Activated naive CD8-positive, alpha-beta T cell treated with anti-CD3 and anti-CD28 coated beads, Interleukin-2, amount 50 U/mL, for 24 hours (primary cell): ENCODE data around the gene DYSF.

Source experiments
- ATAC-seq: fragments of 150-1000 bp; cut with Tn5 transposase; one replicate; pipeline ENCODE4 v1.10.0; 2021
- DNase-seq: peaks from one replicate; pipeline ENCODE4 v3.0.0; 2021
- H3K27ac Mint-ChIP-seq: one replicate; pipeline ENCODE4 v1.8.0; 2021; ENCODE audit warnings: mild to moderate bottlenecking, mixed read lengths
- H3K27me3 Mint-ChIP-seq: one replicate; pipeline ENCODE4 v1.8.0; 2021; ENCODE audit warnings: mixed read lengths
- H3K36me3 Mint-ChIP-seq: one replicate; pipeline ENCODE4 v1.8.0; 2021; ENCODE audit warnings: low read depth, mixed read lengths
- H3K4me1 Mint-ChIP-seq: one replicate; pipeline ENCODE4 v1.8.0; 2021; ENCODE audit warnings: mixed read lengths
- H3K4me3 Mint-ChIP-seq: one replicate; pipeline ENCODE4 v1.8.0; 2021; ENCODE audit warnings: mild to moderate bottlenecking, moderate library complexity, mixed read lengths
- H3K9me3 Mint-ChIP-seq: one replicate; pipeline ENCODE4 v1.8.0; 2021; ENCODE audit warnings: mixed read lengths

DYSF gene

DNA sequence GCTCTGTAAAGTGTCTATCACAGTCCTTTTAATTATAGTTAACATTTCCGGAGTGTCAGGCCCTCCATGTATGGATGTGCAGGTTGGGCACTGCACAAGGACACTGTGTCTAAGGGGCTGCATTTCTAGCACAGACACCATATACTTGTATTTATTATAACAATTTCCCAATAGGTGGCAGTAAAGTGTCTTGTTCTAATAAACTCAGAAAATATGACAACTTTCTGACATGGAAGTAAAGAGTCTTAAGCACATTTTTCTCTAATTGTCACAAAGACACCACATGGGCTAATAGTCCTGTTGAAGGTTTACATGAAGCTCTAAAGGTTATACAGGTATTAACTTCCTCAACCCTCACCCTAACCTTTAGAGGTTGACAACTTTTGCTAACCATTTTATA lies 156.6 kb downstream of the DYSF start:
- Mint-ChIP-seq H3K4me3 (no peak overlapping the region), H3K4me1 (no peaks in the 10 kb centered on the region), H3K9me3 (no peaks in the 10 kb centered on the region), H3K36me3 (no peaks in the 10 kb centered on the region), H3K27ac (no peak overlapping the region), H3K27me3 (peaks cover 7% of the 10 kb centered on the region)
- ATAC-seq (no peak), DNase-seq (no peak)

DNA sequence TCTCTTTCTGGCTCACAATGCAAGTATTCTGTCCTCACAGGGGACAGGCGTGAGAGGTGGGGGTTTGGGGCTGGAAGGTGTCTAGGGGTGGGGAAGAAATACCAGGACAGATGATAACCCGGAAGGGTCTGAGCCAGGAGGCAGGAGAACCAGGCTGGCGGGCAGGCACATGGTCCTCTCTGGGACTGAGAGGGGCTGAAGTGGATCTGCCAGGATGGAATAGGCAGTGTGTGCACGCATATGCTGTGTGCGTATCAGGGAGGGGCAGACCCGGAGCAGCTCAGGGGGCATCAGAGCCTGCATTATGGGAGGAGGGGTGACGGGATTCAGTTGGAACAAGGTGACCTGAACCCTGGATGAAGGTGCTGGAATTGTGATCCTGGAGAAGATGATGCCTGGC lies 157.3 kb downstream of the DYSF start:
- no peak for ATAC-seq
- H3K4me3 Mint-ChIP-seq, result no peak overlapping the region
- no peak overlapping the region for H3K27ac Mint-ChIP-seq
- peaks cover 7% of the 10 kb centered on the region for H3K27me3 Mint-ChIP-seq
- H3K36me3 Mint-ChIP-seq, result no peaks in the 10 kb centered on the region
- no peak for DNase-seq
- H3K4me1 Mint-ChIP-seq, result no peaks in the 10 kb centered on the region
- H3K9me3 Mint-ChIP-seq, result no peaks in the 10 kb centered on the region

DNA sequence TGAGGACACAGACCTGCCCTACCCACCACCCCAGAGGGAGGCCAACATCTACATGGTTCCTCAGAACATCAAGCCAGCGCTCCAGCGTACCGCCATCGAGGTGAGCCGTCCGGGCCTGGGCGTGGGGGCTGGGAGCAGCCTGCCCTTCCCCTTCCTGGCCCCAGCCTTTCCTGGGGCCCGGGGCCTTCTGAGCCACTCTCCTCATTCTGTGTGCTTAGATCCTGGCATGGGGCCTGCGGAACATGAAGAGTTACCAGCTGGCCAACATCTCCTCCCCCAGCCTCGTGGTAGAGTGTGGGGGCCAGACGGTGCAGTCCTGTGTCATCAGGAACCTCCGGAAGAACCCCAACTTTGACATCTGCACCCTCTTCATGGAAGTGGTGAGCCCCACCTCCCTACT lies 157.9 kb downstream of the DYSF start:
- H3K27ac Mint-ChIP-seq, result no peak overlapping the region
- H3K9me3 Mint-ChIP-seq, result no peaks in the 10 kb centered on the region
- H3K27me3 Mint-ChIP-seq, result peaks cover 7% of the 10 kb centered on the region
- no peak overlapping the region for H3K4me3 Mint-ChIP-seq
- H3K4me1 Mint-ChIP-seq, result no peaks in the 10 kb centered on the region
- no peaks in the 10 kb centered on the region for H3K36me3 Mint-ChIP-seq
- DNase-seq (no peak), ATAC-seq (no peak)

DNA sequence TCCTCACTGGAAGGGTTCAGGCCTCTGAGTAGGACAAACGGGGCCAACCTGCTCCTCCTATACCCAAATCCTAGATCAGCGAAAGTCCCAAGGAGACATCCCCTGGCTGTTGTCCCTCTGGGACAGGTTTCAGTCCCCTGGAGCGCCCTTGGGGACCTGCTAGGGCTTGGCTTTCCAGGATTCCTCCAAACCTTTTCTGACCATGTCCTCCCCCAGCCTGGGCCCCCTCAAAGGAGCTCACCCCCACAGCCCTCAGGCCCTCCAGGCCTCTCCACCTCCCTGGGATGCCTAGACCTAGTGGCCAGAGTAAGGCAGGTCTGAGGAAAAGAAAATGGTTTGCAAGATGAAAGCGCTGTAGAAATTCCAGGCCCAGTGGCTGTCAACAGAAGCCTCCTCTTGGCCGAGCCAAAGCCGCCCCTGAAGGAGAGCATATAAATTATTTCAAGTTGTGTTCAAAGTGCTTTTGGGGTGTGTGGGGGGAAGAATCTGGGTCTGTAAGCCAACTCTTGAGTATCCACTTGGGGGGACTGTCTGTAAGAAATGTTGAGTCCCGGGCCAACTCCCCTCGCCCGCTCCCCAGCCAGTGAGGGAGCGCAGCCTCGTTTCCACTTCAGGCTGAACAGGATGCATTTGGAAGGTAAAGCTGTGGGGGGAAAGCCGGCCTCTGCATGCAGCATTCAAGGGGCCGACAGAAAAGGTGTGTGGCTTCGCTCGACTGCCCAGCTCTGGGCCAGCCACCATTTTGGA lies 158.6 kb downstream of the DYSF start:
- no peaks in the 10 kb centered on the region for H3K9me3 Mint-ChIP-seq
- H3K4me1 Mint-ChIP-seq, result no peaks in the 10 kb centered on the region
- H3K4me3 Mint-ChIP-seq, result no peak overlapping the region
- ATAC-seq (no peak), DNase-seq (no peak)
- peaks cover 5% of the 10 kb centered on the region for H3K27me3 Mint-ChIP-seq
- H3K27ac Mint-ChIP-seq, result no peak overlapping the region
- no peaks in the 10 kb centered on the region for H3K36me3 Mint-ChIP-seq

DNA sequence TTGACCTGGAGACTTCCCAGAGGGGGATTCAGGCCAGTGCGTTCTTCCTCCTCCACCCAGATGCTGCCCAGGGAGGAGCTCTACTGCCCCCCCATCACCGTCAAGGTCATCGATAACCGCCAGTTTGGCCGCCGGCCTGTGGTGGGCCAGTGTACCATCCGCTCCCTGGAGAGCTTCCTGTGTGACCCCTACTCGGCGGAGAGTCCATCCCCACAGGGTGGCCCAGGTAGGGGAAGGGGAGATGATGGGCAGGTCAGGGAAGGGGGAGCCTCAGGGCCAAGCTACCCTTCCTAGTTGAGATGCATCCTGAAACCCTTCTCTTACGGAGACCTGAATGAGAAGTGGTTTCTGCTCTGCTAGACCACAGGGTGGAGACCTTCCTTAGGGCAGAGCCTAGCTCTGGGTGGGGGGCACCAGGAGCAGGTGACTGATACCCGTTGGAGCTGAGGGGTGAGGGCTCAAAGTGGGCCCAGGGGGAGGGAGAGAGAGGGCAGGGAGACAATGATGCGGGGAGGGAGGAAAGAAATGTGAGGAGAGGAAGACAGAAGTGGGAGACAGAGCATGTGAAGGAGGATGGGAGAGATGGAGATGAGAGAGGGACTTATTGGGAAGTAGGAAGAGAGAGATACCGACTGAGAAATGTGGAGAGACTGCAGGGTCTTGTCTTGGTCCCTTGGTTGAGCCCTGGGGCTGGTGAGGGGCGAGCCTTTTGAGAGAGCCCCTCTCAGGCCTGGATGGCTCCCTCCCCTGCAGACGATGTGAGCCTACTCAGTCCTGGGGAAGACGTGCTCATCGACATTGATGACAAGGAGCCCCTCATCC lies 159.4 kb downstream of the DYSF start:
- Mint-ChIP-seq H3K27me3 (peaks cover 5% of the 10 kb centered on the region), H3K36me3 (no peaks in the 10 kb centered on the region), H3K4me3 (no peak overlapping the region), H3K9me3 (no peaks in the 10 kb centered on the region), H3K27ac (no peak overlapping the region), H3K4me1 (no peaks in the 10 kb centered on the region)
- DNase-seq, result no peak
- no peak for ATAC-seq

DNA sequence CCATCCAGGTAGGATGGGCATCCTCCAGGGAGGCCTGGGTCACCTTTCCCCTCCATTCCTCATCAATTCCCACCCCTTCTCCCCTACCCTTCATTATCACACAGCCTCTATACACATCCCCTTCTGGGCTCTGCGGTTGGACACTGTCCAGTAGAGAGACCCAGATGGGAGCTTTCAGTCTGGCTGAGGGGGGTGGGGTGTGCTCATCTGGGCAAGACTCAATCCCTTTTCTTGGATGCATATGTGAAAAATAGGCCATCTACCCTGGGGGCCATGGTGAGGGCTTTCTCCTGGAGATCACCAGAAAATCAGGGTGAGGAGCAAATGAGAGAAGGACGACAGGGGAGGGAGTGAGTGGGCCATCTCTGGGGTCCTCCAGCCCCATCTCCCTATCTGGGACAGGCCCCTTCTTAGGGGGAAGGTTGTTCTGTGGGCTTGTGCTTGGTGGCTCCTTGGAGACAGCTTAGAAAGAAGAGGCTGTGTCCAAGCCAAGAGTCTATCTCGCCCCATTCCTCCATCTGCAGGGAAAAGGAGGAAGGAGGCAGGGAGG lies 160.1 kb downstream of the DYSF start:
- Mint-ChIP-seq H3K9me3 (no peaks in the 10 kb centered on the region), H3K27me3 (peaks cover 5% of the 10 kb centered on the region), H3K4me1 (no peaks in the 10 kb centered on the region), H3K4me3 (no peak overlapping the region), H3K36me3 (no peaks in the 10 kb centered on the region), H3K27ac (no peak overlapping the region)
- DNase-seq (no peak), ATAC-seq (no peak)

DNA sequence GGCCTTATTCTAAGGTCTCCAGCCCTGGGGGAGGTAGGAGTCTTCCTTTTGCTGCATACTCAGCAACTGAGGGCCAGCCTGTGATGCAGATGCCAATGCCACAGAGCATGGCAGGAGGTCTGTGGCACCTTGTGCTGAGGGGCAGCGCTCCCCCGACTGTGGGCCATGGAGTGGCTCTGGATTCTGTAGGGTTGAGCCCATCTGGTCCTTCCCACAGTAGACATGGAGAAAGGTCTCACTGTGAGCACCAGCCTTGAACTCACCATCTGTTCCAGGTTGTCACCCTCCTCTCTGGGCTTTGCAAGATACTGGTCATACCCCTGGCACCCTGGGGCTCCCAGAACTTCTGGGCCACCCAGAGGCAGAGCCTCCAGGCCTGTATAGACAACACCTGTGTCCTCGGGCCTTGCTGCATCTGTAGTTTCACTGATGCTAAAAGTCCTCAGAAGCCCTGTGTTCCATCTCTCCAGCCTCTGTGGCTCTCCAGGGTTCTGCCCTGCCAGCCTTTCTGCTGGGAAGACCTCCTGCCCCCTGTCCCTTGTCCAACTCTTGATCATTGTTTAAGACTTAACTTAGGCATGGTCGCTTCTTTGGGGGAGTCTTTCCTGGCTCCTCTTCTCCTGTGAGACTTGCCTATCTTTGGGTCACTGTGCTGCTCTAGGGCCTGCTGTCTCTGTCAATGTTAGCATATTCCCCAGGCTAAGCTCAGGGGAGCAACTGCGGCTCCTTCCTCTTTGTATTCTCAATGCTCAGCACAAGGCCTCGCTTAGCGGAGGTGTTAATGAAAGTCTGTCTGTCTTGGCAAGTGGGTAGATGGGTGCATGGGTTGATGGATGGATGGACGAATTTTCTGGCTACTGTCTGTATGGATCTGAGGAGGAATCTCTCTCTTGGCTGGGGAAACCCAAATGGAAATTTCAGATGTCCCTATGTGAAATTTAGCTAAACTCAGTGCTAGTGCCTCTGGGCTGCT lies 160.9 kb downstream of the DYSF start:
- H3K27me3 Mint-ChIP-seq, result peaks cover 5% of the 10 kb centered on the region
- no peak overlapping the region for H3K27ac Mint-ChIP-seq
- no peaks in the 10 kb centered on the region for H3K36me3 Mint-ChIP-seq
- no peak for ATAC-seq
- no peaks in the 10 kb centered on the region for H3K4me1 Mint-ChIP-seq
- no peak overlapping the region for H3K4me3 Mint-ChIP-seq
- H3K9me3 Mint-ChIP-seq, result no peaks in the 10 kb centered on the region
- no peak for DNase-seq

DNA sequence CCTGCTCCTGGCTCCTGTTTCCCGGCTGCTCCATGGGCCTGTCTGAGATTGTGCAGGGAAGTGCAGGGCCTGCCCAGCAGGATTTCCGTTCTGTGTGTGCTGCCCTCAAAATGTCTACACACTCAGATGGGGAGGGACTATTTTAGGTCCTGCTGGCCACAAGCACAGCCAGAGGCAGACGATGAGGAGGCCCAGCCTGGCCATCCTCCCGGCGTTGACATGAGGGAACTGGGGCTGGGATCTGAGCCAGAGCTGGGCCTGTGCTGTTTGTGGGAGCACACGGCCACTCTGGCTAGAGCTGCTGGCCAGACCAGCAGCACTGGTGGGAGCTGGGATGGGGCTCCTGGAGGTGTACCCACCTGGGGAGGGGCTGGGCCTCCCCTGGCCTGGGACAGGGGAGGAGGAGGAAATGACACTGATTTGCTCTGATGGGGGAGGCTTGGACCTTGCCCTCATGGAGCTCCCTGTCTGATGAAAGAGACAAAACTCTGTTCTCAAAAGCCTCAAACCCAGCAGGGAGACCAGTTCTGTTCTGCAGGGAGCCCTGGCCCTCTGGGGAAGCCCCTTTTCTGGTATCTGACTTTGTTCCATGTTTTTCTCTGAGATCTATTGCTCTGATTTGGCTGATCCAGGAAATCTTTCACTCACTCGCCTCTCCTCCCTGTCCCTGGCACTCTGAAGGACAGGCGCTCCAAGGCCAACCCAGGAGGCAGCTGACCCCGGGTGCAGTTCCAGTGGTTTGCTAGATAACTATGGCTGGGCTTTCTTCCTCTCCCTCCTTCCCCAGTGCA lies 161.8 kb downstream of the DYSF start:
- Mint-ChIP-seq H3K4me1 (no peaks in the 10 kb centered on the region), H3K9me3 (no peaks in the 10 kb centered on the region), H3K36me3 (no peaks in the 10 kb centered on the region), H3K27ac (no peak overlapping the region), H3K4me3 (no peak overlapping the region), H3K27me3 (peaks cover 5% of the 10 kb centered on the region)
- DNase-seq (no peak), ATAC-seq (no peak)

DNA sequence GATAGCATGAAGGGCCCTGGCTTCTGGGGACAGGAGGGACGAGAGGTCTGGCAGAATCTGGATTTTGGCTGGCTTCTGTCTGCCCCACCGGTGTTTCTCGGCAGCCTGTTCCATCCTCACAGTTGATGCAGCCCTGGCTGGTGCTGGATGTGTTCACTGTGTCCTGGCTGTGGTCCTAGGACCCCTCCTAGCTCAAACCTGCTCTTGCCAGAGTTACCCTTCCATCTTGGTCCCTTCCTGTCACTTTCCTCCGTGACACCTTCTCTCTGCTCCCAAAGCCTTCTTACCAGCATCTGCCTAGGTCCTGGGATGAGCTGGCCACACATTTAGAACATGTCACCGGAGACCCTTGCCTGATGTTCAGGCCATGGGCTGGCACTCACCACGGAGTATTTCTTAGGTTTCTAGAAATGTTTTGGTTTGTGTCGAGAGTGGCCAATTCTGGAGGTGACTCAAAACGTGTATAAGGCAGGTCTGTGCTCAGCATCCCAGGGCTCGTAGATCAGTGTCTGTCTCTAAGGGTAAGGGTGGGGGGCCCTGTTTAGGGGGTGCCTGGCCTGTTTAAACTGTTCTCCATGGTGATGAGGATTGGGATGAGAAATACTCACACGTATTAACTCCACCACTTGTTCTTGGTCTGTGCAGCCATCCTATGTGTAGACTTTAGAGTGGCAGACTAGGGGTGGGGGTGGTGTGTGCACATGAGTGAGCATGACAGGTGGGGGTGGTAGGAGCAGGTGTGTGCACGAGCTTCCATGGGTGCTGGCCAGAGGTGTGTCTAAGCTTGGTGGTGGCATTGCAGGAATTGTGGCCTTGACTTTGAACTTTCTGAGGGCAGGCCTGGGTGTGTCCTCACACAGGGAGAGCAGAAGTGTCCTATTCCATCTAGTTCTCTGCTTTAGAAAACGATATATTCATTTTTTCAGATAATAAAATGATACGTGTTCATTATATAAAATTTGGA lies 162.7 kb downstream of the DYSF start:
- Mint-ChIP-seq H3K9me3 (no peaks in the 10 kb centered on the region), H3K27ac (no peak overlapping the region), H3K4me1 (no peaks in the 10 kb centered on the region), H3K27me3 (peaks cover 5% of the 10 kb centered on the region), H3K4me3 (no peak overlapping the region), H3K36me3 (no peaks in the 10 kb centered on the region)
- DNase-seq, result no peak
- ATAC-seq, result no peak

DNA sequence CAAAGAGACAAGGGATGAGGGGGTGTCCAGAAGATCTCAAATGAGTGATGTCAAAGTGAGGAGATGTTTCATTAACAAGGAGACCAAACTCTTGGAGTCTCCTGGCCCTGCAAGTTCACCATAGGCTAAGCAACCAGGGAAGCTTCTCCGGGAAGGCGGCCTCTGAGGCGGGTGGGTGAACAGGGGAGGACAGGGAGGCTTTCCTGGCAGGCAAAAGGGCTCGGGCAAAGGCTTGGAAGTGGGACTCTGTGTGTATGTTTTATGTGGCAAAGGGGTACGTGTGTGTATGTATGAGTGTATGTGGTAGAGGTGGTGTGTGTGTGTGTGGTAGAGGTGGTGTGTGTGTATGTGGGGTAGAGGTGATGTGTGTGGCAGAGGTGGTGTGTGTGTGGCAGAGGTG lies 163.9 kb downstream of the DYSF start:
- ATAC-seq, result no peak
- H3K27me3 Mint-ChIP-seq, result peaks cover 5% of the 10 kb centered on the region
- H3K9me3 Mint-ChIP-seq, result no peaks in the 10 kb centered on the region
- no peak overlapping the region for H3K27ac Mint-ChIP-seq
- H3K4me3 Mint-ChIP-seq, result no peak overlapping the region
- DNase-seq, result no peak
- H3K4me1 Mint-ChIP-seq, result no peaks in the 10 kb centered on the region
- H3K36me3 Mint-ChIP-seq, result no peaks in the 10 kb centered on the region

DNA sequence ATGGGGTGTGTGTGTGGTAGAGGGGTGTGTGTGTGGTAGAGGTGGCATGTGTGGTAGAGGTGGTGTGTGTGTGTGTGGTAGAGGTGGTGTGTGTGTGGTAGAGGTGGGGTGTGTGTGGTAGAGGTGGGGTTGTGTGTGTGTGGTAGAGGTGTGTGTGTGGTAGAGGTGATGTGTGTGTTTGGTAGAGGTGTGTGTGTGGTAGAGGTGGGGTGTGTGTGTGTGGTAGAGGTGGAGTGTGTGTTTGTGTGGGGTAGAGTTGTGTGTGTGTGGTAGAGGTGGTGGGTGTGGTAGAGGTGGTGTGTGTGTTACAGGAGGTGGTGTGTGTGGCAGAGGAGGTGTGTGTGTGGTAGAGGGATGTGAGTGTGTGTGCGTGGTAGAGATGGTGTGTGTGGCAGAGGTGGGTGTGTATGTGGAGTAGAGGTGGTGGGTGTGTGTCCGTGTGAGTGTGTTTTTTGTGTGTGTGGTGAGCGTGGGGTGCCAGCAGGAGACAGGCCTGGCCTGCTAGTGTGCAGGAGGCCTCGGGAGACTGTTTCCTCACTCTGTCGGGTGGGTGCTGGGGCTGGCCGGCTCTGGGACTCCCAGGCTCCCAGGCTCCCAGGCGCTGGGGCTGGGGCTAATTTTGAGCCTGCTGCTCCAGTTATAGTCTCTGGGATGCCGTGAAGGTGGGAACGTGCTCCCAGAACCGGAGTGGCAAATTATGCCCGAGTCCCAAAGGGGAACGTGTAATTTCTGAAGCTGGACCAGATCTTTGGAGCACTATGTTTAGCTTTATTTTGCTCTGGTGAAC lies 165.2 kb downstream of the DYSF start:
- no peak for DNase-seq
- no peak overlapping the region for H3K4me3 Mint-ChIP-seq
- no peaks in the 10 kb centered on the region for H3K9me3 Mint-ChIP-seq
- no peaks in the 10 kb centered on the region for H3K36me3 Mint-ChIP-seq
- H3K27me3 Mint-ChIP-seq, result peaks cover 3% of the 10 kb centered on the region
- no peaks in the 10 kb centered on the region for H3K4me1 Mint-ChIP-seq
- H3K27ac Mint-ChIP-seq, result no peak overlapping the region
- peak; percentile 18 for ATAC-seq

DNA sequence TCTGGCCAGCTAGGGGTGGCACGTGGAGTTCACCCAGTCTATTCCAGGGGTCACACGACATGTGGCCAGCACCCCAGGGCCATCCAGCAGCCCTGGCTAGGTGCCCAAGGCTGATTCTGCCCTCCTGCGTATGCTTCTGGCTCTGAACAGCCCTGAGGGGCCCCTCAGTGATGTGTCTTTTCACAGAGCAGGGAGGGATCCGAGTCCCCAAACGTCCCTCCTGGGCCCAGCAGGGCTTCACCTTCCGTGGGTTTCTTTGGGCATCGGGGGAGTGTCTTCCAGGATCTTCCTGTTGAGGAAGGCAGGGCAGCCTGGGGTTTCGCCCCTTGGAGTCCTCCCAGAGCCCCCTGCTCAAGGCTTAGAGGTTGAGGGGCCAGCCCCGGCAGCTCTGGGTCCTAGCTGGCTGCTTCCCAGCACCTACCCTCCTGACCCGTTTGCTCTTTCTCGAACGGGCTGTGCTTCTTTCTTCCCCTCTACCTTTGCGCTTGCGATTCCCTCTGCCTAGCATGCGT lies 165.9 kb downstream of the DYSF start:
- no peaks in the 10 kb centered on the region for H3K9me3 Mint-ChIP-seq
- no peak overlapping the region for H3K27ac Mint-ChIP-seq
- ATAC-seq (no peak), DNase-seq (no peak)
- H3K4me3 Mint-ChIP-seq, result no peak overlapping the region
- peaks cover 3% of the 10 kb centered on the region for H3K27me3 Mint-ChIP-seq
- H3K36me3 Mint-ChIP-seq, result no peaks in the 10 kb centered on the region
- no peaks in the 10 kb centered on the region for H3K4me1 Mint-ChIP-seq
